ENCODE results near the gene TMEM53. TPM values are rescaled to one million over a fixed set of nuclear protein-coding genes. Genes with fewer than 3 reads are reported as not detected.

TMEM53 gene
- total RNA-seq, 2 donors from 2014 or later, result 2.7 to 6.9 TPM

DNA sequence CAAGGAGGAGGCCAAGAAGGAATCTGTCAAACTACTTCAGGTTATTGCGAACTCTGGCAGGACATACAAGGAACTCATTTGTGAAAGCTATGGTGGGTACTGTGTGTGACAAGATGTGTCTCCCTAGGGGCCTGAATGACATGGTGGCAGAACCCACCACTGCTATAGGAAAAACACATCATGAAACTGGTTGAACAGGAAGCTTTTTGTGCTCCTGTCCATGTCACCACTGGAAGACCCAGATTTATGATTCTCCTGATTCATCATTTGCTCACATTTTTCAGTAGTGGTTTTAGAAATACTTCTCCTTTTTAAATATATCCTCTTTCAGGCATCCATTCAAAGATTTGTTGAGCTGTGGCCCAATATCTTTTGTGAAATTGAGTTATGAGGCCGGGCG lies 23.9 kb upstream of the TMEM53 start:
- intact Hi-C loops (cut with DNase I), result no loop called here
- Histone ChIP-seq H3K9me3 (no peaks in the 10 kb centered on the region), H3K4me3 (no peak overlapping the region), H3K36me3 (no peaks in the 10 kb centered on the region), H3K27ac (no peak overlapping the region), H3K27me3 (replicated peaks; ENCODE audit: insufficient read depth) (no peaks in the 10 kb centered on the region), H3K4me1 (replicated peaks) (no peaks in the 10 kb centered on the region)
- TF ChIP-seq POLR2AphosphoS5 (IDR thresholded peaks at IDR 0.05) (no peak), POLR2A (IDR thresholded peaks at IDR 0.05) (no peak)
- TF ChIP-seq, protein P1, sequence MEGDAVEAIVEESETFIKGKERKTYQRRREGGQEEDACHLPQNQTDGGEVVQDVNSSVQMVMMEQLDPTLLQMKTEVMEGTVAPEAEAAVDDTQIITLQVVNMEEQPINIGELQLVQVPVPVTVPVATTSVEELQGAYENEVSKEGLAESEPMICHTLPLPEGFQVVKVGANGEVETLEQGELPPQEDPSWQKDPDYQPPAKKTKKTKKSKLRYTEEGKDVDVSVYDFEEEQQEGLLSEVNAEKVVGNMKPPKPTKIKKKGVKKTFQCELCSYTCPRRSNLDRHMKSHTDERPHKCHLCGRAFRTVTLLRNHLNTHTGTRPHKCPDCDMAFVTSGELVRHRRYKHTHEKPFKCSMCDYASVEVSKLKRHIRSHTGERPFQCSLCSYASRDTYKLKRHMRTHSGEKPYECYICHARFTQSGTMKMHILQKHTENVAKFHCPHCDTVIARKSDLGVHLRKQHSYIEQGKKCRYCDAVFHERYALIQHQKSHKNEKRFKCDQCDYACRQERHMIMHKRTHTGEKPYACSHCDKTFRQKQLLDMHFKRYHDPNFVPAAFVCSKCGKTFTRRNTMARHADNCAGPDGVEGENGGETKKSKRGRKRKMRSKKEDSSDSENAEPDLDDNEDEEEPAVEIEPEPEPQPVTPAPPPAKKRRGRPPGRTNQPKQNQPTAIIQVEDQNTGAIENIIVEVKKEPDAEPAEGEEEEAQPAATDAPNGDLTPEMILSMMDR (IDR thresholded peaks at IDR 0.05), result no peak
- WGBS, result 98% methylated on average over 3 of the region's 3 CpGs
- no peak for DNase-seq (ENCODE audit: low spot score)

DNA sequence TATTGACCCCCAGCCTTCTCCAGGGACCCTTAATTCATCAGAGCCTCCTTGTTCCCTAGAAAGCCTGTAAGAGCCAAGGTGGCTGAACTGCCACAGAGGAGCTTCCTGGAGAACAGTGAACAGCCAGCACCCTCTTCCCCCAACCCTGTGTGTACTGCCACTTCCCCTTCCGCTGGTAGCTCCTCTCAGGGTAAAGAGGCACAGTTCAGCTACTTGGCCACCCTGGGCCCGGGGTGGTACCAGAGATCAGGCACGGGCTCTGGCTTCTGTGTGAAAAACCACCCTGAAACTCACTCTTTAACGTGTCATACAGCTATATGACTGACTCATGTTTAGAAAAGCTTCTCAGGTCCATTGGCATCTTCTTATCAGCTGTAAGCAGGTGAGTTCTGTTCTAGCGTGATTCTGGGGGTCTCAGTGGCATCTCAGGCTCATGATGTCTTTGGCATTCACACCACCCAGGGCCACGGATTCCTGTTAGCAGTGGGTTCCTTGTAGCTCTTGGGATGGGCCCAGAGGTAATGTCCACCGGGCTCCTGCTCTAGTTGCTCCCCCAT lies 22.6 kb upstream of the TMEM53 start:
- no peaks in the 10 kb centered on the region for H3K27me3 ChIP-seq (replicated peaks; ENCODE audit: insufficient read depth)
- H3K9me3 ChIP-seq, result no peaks in the 10 kb centered on the region
- intact Hi-C loops (cut with DNase I), result no loop called here

DNA sequence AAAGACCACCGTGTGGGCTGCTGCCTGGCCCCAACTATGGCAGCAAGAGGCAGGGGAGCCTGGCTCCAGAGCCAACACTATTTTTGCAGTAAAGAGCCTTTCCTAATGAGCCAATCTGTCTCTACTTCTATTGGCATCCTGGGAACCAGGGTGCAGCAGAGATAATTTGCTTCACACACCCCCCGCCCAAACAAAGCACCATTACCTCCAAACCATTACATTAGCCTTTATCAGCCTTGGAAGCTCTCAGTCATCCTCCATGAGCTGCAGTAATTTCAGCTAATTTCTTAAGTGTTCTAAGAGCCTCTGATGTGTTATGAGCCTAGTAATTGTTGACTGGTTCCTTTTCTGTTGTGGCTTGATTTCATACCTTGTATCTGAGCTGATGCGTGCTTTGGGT lies 21.8 kb upstream of the TMEM53 start:
- no peak for DNase-seq (ENCODE audit: low spot score)
- Histone ChIP-seq H3K27me3 (replicated peaks; ENCODE audit: insufficient read depth) (no peaks in the 10 kb centered on the region), H3K4me1 (replicated peaks) (no peaks in the 10 kb centered on the region), H3K36me3 (no peaks in the 10 kb centered on the region), H3K4me3 (no peak overlapping the region), H3K9me3 (no peaks in the 10 kb centered on the region), H3K27ac (no peak overlapping the region)
- intact Hi-C loops (cut with DNase I), result no loop called here
- WGBS, result 84% methylated on average over 3 of the region's 3 CpGs
- TF ChIP-seq POLR2A (IDR thresholded peaks at IDR 0.05) (no peak), POLR2AphosphoS5 (IDR thresholded peaks at IDR 0.05) (no peak)
- TF ChIP-seq, protein P1 (IDR thresholded peaks at IDR 0.05), result no peak

More for the DNA sequence above, 22.6 kb upstream of the TMEM53 start:
- no peaks in the 10 kb centered on the region for H3K36me3 ChIP-seq
- no peaks in the 10 kb centered on the region for H3K4me1 ChIP-seq (replicated peaks)
- H3K27ac ChIP-seq, result no peak overlapping the region
- DNase-seq (ENCODE audit: low spot score), result no peak
- TF ChIP-seq POLR2AphosphoS5 (IDR thresholded peaks at IDR 0.05) (no peak), POLR2A (IDR thresholded peaks at IDR 0.05) (no peak)
- TF ChIP-seq, protein P1 (IDR thresholded peaks at IDR 0.05), result no peak
- H3K4me3 ChIP-seq, result no peak overlapping the region
- WGBS, result 86% methylated on average over 7 of the region's 7 CpGs

DNA sequence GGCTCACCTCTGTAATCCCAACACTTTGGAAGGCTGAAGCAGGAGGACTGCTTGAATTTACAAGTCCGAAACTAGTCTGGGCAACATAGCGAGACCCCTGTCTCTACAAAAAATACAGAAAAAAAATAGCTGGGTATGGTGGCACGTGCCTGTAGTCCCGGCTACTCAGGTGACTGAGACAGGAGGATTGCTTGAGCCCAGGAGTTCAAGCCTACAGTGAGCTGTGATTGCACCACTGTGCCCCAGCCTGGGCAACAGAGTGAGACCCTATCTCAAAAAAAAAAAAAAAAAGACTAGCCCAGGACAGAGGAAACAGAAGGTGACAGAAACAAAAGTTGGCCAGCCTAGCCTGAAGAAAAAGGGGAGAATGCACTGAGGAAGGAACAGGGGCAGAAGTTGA lies 21.4 kb upstream of the TMEM53 start:
- no peak for DNase-seq (ENCODE audit: low spot score)
- WGBS, result 92% methylated on average over 4 of the region's 4 CpGs
- intact Hi-C loops (cut with DNase I), result no loop called here
- Histone ChIP-seq H3K27me3 (replicated peaks; ENCODE audit: insufficient read depth) (no peaks in the 10 kb centered on the region), H3K27ac (no peak overlapping the region), H3K9me3 (no peaks in the 10 kb centered on the region), H3K4me3 (no peak overlapping the region), H3K36me3 (no peaks in the 10 kb centered on the region), H3K4me1 (replicated peaks) (no peaks in the 10 kb centered on the region)
- TF ChIP-seq, protein P1 (IDR thresholded peaks at IDR 0.05), result no peak
- no peak for TF ChIP-seq POLR2A (IDR thresholded peaks at IDR 0.05)
- TF ChIP-seq POLR2AphosphoS5 (IDR thresholded peaks at IDR 0.05), result no peak

DNA sequence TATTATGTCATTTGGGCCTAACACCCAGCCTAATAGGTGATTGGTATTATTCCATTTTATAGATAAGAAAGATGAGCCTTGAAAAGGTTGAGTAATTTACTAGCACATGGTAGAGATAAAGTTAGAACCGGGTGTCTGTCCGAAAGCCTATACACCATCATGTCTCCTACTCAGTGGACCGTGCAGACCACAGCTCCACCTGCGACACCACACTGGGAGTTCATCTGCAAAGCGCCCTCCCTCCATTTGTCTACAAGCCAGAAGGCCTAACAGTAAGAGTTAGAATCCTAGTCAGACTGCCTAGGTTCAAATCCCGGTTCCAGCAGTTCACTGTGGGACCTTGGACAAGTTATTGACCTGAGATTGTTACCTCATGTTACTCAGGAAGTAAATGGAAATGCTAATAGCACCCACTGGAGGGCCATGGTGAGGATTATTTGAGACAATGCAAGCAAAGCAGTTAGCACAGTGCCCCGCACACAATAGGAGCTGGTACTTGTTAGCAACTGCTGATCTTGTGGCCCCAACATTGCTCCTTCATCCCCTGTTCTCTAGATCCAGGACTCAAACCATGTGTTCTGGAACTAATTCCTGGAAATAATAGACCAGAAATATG lies 20.7 kb upstream of the TMEM53 start:
- H3K4me1 ChIP-seq (replicated peaks), result no peaks in the 10 kb centered on the region
- H3K27ac ChIP-seq, result no peak overlapping the region
- no peaks in the 10 kb centered on the region for H3K27me3 ChIP-seq (replicated peaks; ENCODE audit: insufficient read depth)
- H3K9me3 ChIP-seq, result no peaks in the 10 kb centered on the region
- 95% methylated on average over 7 of the region's 7 CpGs for WGBS
- TF ChIP-seq, protein P1 (IDR thresholded peaks at IDR 0.05), result no peak
- TF ChIP-seq POLR2A (IDR thresholded peaks at IDR 0.05) (no peak), POLR2AphosphoS5 (IDR thresholded peaks at IDR 0.05) (no peak)
- intact Hi-C loops (cut with DNase I), result no loop called here
- no peaks in the 10 kb centered on the region for H3K36me3 ChIP-seq
- DNase-seq (ENCODE audit: low spot score), result no peak
- no peak overlapping the region for H3K4me3 ChIP-seq

All from prostate gland (tissue), 2 donors.